Gastroesophageal sphincter (tissue), 3 donors: Measurements from ENCODE around the gene PASD1.
"Not testable (repeated sequence)": the region's sequence is repeated elsewhere in the genome, so short reads cannot be mapped to it uniquely, and the experiment has no call there.

Source experiments
- EP300 ChIP-seq: sonication (generic); formaldehyde crosslinking; IDR thresholded peaks from one replicate; pipeline ENCODE4 v1.6.1; 2017; ENCODE audit warnings: antibody characterized with exemption, mild to moderate bottlenecking
- POLR2A ChIP-seq, 2 donors: fragments of 450-650 bp; IDR thresholded peaks; one replicate each; pipeline ENCODE4 v1.6.1; 2017; ENCODE audit warnings: antibody characterized with exemption in 2 of 2, mild to moderate bottlenecking in 2 of 2, moderate library complexity in 1 of 2
- POLR2AphosphoS5 ChIP-seq: sonication (generic); formaldehyde crosslinking; IDR thresholded peaks from one replicate; pipeline ENCODE4 v1.6.1; 2017; ENCODE audit warnings: antibody characterized with exemption
- TF ChIP-seq, protein P1 (sequence below), 4 experiments: fragments of 200-600 bp in 2 of 4; fragments of 450-650 bp in 2 of 4; sonication (generic) in 1 of 4; IDR thresholded peaks; one replicate each; pipeline ENCODE4 v1.5.1; 2017 to 2019; ENCODE audit warnings: antibody characterized with exemption in 4 of 4, mild to moderate bottlenecking in 2 of 4, moderate library complexity in 2 of 4

DNA sequence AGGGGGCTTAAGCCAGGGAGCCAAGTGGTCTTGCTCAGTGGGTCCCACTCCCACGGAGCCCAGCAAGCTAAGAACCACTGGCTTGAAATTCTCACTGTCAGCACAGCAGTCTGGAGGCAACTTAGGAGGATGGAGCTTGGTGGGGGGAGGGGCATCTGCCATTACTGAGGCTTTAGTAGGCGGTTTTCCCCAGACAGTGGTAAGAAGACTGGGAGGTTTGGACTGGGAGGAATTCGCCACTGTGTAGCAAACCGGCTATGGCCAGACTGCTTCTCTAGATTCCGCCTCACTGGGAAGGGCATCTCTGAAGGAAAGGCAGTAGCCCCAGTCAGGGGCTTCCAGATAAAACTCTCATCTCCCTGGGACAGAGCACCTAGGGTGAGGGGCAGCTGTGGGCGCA lies 17.2 kb upstream of the PASD1 start:
- not testable (repeated sequence) for TF ChIP-seq POLR2A (IDR thresholded peaks at IDR 0.05); EP300; POLR2AphosphoS5
- TF ChIP-seq, protein P1, sequence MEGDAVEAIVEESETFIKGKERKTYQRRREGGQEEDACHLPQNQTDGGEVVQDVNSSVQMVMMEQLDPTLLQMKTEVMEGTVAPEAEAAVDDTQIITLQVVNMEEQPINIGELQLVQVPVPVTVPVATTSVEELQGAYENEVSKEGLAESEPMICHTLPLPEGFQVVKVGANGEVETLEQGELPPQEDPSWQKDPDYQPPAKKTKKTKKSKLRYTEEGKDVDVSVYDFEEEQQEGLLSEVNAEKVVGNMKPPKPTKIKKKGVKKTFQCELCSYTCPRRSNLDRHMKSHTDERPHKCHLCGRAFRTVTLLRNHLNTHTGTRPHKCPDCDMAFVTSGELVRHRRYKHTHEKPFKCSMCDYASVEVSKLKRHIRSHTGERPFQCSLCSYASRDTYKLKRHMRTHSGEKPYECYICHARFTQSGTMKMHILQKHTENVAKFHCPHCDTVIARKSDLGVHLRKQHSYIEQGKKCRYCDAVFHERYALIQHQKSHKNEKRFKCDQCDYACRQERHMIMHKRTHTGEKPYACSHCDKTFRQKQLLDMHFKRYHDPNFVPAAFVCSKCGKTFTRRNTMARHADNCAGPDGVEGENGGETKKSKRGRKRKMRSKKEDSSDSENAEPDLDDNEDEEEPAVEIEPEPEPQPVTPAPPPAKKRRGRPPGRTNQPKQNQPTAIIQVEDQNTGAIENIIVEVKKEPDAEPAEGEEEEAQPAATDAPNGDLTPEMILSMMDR (IDR thresholded peaks at IDR 0.05), result not testable (repeated sequence)
